Chondrocyte (in vitro differentiated cells): Measurements from ENCODE around the gene MAT2A. TPM values are rescaled to one million over a fixed set of nuclear protein-coding genes. Genes with fewer than 3 reads are reported as not detected.

ENCODE experiments used
- DNase-seq: peaks from one replicate; pipeline ENCODE4 v3.0.0; 2021; ENCODE audit warnings: mixed read lengths, low spot score
- H3K27ac Mint-ChIP-seq: one replicate; pipeline ENCODE4 v1.8.0; 2021; ENCODE audit warnings: mild to moderate bottlenecking, moderate library complexity, mixed read lengths; ENCODE audit not compliant: unreplicated experiment
- H3K27me3 Mint-ChIP-seq: 2 replicates; pipeline ENCODE4 v1.8.0; 2021; ENCODE audit warnings: low read depth, mixed read lengths
- H3K36me3 Mint-ChIP-seq: 2 replicates; pipeline ENCODE4 v1.8.0; 2021; ENCODE audit warnings: low read depth, mixed read lengths
- H3K4me1 Mint-ChIP-seq: 2 replicates; pipeline ENCODE4 v1.8.0; 2021; ENCODE audit warnings: low read depth, mild to moderate bottlenecking, mixed read lengths
- H3K4me3 Mint-ChIP-seq: one replicate; pipeline ENCODE4 v1.8.0; 2021; ENCODE audit warnings: mild to moderate bottlenecking, moderate library complexity, mixed read lengths; ENCODE audit not compliant: unreplicated experiment
- H3K9me3 Mint-ChIP-seq: 2 replicates; pipeline ENCODE4 v1.8.0; 2021; ENCODE audit warnings: low read depth, mixed read lengths
- total RNA-seq: library from RNA; stranded (reverse); gene quantifications from 3 replicates; pipeline ENCODE4 v1.2.1, GENCODE V29; 2021
- TF ChIP-seq, protein P1 (sequence below): fragments of 200-600 bp; sonication (generic); IDR thresholded peaks from 2 replicates; pipeline ENCODE4 v1.5.0; 2021; ENCODE audit warnings: antibody characterized with exemption, mild to moderate bottlenecking, moderate library complexity

The MAT2A gene
- total RNA-seq, 1 donor from 2014 or later, result 155 TPM

DNA sequence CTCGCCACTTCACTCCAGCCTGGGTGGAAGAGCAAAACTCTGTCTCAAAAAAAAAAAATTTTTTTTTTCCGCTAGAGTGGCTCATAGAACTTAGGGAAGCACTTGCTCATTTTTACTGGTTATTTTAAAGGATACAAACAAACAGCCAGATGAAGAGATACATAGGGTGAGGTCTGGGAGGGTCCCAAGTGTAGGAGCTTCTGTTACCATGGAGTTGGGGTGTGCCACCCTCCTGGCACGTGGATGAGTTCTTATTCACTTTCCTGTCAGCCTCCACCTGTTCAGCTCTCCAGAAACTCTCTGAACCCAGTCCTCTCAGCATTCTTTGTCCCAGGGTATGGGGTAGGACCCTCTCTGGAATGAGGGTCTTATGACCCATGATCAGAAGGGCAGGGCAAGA is 4.9 kb upstream of the MAT2A start:
- TF ChIP-seq, protein P1, sequence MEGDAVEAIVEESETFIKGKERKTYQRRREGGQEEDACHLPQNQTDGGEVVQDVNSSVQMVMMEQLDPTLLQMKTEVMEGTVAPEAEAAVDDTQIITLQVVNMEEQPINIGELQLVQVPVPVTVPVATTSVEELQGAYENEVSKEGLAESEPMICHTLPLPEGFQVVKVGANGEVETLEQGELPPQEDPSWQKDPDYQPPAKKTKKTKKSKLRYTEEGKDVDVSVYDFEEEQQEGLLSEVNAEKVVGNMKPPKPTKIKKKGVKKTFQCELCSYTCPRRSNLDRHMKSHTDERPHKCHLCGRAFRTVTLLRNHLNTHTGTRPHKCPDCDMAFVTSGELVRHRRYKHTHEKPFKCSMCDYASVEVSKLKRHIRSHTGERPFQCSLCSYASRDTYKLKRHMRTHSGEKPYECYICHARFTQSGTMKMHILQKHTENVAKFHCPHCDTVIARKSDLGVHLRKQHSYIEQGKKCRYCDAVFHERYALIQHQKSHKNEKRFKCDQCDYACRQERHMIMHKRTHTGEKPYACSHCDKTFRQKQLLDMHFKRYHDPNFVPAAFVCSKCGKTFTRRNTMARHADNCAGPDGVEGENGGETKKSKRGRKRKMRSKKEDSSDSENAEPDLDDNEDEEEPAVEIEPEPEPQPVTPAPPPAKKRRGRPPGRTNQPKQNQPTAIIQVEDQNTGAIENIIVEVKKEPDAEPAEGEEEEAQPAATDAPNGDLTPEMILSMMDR, result no peak
- Mint-ChIP-seq H3K27me3 (peaks cover under 1% of the 10 kb centered on the region), H3K4me3 (no peak overlapping the region), H3K27ac (no peak overlapping the region), H3K9me3 (no peaks in the 10 kb centered on the region), H3K36me3 (no peaks in the 10 kb centered on the region), H3K4me1 (peaks cover 21% of the 10 kb centered on the region)
- DNase-seq, result no peak

DNA sequence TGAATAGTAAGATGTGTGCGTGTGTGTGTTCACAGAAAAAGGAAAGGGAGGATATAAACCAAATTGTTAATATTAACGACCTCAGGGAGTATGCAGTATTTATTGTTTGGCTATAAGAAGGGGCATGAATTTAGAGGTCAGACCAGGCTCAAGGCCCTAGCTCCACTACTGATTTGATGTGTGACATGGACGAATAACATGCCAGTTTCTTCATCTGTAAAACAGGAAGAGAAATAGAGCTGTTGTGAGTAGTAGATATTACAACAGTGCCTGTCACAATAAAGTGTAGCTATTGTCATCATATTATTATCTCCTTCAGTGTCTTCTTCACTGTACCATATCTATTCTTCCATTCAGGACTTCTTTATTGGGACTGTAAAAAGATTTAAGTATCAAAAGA is 4.1 kb upstream of the MAT2A start:
- DNase-seq, result no peak
- Mint-ChIP-seq H3K4me1 (peaks cover 21% of the 10 kb centered on the region), H3K4me3 (no peak overlapping the region), H3K9me3 (no peaks in the 10 kb centered on the region), H3K36me3 (no peaks in the 10 kb centered on the region), H3K27me3 (no peaks in the 10 kb centered on the region), H3K27ac (no peak overlapping the region)
- TF ChIP-seq, protein P1, result no peak

DNA sequence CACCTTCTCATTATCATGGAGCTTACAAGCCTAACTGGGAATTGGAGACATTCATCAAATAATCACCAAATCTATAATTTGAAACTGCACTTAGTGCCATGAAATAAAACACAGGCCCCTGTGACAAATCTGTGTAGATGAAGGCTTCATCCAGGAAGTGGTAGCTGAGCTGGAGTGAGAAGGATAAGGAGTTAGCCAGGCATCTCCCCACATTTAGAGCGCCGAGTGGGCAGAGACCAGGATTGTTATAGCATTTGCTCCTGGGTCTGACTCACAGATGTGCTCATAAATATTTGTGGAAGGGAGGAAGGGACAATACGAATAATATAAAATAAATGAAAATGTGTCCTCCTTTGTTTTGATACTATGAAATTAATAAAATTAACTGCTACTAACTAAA is 2.5 kb upstream of the MAT2A start:
- TF ChIP-seq, protein P1, result no peak
- no peak overlapping the region for H3K27ac Mint-ChIP-seq
- peaks cover 34% of the 10 kb centered on the region for H3K4me1 Mint-ChIP-seq
- no peak for DNase-seq
- peaks cover 3% of the 10 kb centered on the region for H3K36me3 Mint-ChIP-seq
- no peaks in the 10 kb centered on the region for H3K9me3 Mint-ChIP-seq
- H3K4me3 Mint-ChIP-seq, result no peak overlapping the region
- no peaks in the 10 kb centered on the region for H3K27me3 Mint-ChIP-seq

DNA sequence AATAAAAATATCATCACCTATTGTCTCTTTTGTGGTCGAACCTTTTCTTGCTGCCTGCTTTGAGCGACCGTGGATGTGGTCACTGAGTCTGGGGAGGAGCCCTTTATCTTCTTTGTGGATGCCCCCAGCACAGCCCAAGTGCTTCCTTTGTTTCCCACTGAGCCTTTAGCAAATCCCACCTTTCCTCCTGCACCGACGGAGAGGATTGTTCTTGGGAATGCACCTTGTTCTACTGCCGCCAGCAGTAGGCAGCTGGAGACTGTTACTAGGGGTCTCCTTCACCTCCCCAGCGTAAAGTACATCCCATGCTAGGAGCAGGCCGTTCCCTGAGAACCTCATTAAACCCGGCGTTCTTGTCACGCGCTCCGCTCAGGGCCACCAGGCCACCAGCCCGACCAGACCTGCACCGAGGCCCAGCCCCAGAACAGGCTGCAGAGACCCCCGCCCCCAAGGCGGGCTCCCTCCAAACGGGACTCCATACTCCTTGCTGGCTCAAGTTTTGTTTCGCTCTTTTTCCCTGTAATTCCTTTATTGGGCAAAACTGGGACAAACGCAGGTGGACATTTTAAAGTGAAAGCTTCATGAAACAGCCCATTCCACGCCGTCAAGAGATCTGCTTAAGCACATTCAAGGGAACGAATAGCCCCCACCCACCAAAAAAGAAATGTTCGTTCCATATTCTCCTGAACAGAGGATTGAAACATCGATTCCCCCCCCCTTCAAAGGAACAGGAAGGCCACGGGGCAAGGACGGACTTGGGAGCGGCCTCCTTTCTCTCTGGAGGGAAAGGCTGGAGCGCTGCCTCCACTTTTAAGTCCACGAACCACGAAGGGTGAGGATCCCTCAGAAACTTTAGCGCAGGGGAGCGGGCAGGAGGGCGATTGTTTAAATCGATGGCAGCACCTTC is 1.1 kb upstream of the MAT2A start:
- H3K4me1 Mint-ChIP-seq, result peaks cover 48% of the 10 kb centered on the region
- H3K27ac Mint-ChIP-seq, result peak overlapping the region; percentile 99
- no peak for DNase-seq
- no peaks in the 10 kb centered on the region for H3K27me3 Mint-ChIP-seq
- TF ChIP-seq, protein P1, result no peak
- no peaks in the 10 kb centered on the region for H3K9me3 Mint-ChIP-seq
- H3K36me3 Mint-ChIP-seq, result peaks cover 17% of the 10 kb centered on the region
- peak overlapping the region; percentile 89 for H3K4me3 Mint-ChIP-seq

DNA sequence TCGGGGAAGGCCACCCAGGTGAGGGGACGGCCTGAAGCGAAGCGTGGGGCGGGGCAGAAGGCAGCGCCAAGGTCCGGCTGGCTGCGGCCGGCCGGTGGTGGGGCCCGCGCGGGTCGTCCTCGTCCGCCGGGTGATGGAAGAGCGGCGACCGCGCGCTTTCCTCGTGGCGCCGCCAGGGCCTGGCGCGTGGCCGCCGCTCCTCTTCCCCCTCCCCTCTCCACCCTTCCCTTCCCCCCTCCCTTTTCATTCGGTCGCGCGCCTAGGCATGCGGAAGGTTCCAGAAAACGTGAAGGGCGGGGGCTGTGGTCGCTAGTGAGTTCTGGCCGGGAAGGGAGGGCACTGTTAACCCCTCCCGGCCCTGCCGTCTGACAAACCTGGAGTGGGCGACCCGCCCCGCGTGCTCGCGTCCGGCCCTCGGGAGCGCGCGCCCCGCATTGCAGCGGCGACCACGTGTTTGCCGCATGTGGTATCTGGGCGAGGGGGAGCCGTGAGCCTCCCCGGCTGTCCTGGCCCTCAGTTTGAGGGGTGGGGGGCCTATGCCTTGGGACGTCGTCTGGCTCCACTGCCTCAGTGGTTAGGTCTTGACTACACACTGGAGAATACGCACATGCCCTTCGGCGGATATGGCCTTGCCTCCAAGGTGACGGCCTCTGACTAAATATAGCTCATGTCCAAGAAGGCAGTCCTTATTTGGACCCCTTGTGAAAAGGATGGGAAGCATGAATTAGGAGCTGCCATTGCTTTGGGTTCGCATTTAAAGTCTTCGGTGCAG is 579 bp downstream of the MAT2A start:
- peaks cover 60% of the 10 kb centered on the region for H3K4me1 Mint-ChIP-seq
- peak overlapping the region; percentile 89 for H3K4me3 Mint-ChIP-seq
- H3K36me3 Mint-ChIP-seq, result peaks cover 29% of the 10 kb centered on the region
- TF ChIP-seq, protein P1, result no peak
- H3K27me3 Mint-ChIP-seq, result no peaks in the 10 kb centered on the region
- no peaks in the 10 kb centered on the region for H3K9me3 Mint-ChIP-seq
- DNase-seq, result no peak
- H3K27ac Mint-ChIP-seq, result peak overlapping the region; percentile 99
